Kidney (tissue), 14 donors: Measurements from ENCODE around the gene RNF169. TPM values are rescaled to one million over a fixed set of nuclear protein-coding genes. Genes with fewer than 3 reads are reported as not detected.

Experiments used
- DNase-seq, 5 donors: peaks; one replicate each; pipeline ENCODE4 v3.0.0-alpha.2; 2013 to 2020
- FAIRE-seq: peaks from 2 replicates; lab custom pipeline; 2012; peaks lifted over from hg19 to GRCh38; lab: Jason Lieb, UNC
- H3K27ac ChIP-seq, 2 donors: one replicate each; pipeline ENCODE4 v1.7.0; 2013; ENCODE audit warnings: low read depth in 2 of 2, low read length in 2 of 2, inconsistent platforms in 1 of 2
- H3K27me3 ChIP-seq: one replicate; pipeline ENCODE4 v1.7.1; 2013; ENCODE audit warnings: low read length, inconsistent platforms; ENCODE audit not compliant: control insufficient read depth, insufficient read depth
- H3K36me3 ChIP-seq, 3 donors: one replicate each; pipeline versions ENCODE4 v1.7.0 to v1.7.1; 2013; ENCODE audit warnings: low read length in 3 of 3, control low read depth in 1 of 3, inconsistent platforms in 1 of 3; ENCODE audit not compliant: insufficient read depth in 3 of 3, control insufficient read depth in 2 of 3
- H3K4me1 ChIP-seq, 3 donors: one replicate each; pipeline versions ENCODE4 v1.7.0 to v1.7.1; 2013; ENCODE audit warnings: low read length in 3 of 3, inconsistent platforms in 1 of 3, low read depth in 1 of 3; ENCODE audit not compliant: control insufficient read depth in 2 of 3, insufficient read depth in 2 of 3
- H3K4me3 ChIP-seq, 3 donors: one replicate each; pipeline versions ENCODE4 v1.7.0 to v1.8.1; 2013; ENCODE audit warnings: low read length in 3 of 3, control low read depth in 1 of 3, inconsistent platforms in 1 of 3
- H3K9ac ChIP-seq, 3 donors: one replicate each; pipeline versions ENCODE4 v1.7.0 to v1.7.1; 2013; ENCODE audit warnings: low read length in 3 of 3, control low read depth in 1 of 3, inconsistent platforms in 1 of 3
- H3K9me3 ChIP-seq, 3 donors: one replicate each; pipeline versions ENCODE4 v1.7.0 to v1.7.1; 2013; ENCODE audit warnings: low read length in 3 of 3, control low read depth in 1 of 3, inconsistent platforms in 1 of 3; ENCODE audit not compliant: control insufficient read depth in 2 of 3, insufficient read depth in 1 of 3
- intact Hi-C: fragments of 100-400 bp; cut with DNase I; formaldehyde crosslinking; loops from one replicate; pipeline ENCODE4 v1.11.1; 2022
- polyA plus RNA-seq: library from polyadenylated mRNA; stranded (reverse); fragments of 350-450 nt; fragmentation: Illumina TruSeq; extraction: RNeasy Lipid Tissue Mini Kit (QIAGEN cat#74804); gene quantifications from one replicate; pipeline ENCODE4 v1.2.3, GENCODE V29; 2014; ENCODE audit warnings: low read depth, low replicate concordance; ENCODE audit not compliant: insufficient read depth
- total RNA-seq: library from RNA; stranded (reverse); fragmentation: NEBNext Ultra II Directional; extraction: Animal tissue kit (Norgen Biotek cat#: 25700); gene quantifications from one replicate; pipeline ENCODE4 v1.2.1, GENCODE V29; 2021
- TF ChIP-seq, protein P1 (sequence below): IDR thresholded peaks from 3 replicates; pipeline ENCODE4 v1.5.1; 2012; ENCODE audit warnings: mild to moderate bottlenecking, moderate library complexity, borderline replicate concordance; ENCODE audit not compliant: insufficient read depth; ENCODE audit errors: extremely low read depth
- donor health status: control.
- donor health status: control.
- donor health status: control.
- donor health status: control.
- donor health status: control.
- donor health status: DM: yes; HTN: yes; CAD: no.
- donor health status: Normal renal cell carcinoma (clear cell type).

Gene RNF169
- total and polyA plus RNA-seq, 2 donors from 2014 or later = 3.1 to 19.6 TPM

DNA sequence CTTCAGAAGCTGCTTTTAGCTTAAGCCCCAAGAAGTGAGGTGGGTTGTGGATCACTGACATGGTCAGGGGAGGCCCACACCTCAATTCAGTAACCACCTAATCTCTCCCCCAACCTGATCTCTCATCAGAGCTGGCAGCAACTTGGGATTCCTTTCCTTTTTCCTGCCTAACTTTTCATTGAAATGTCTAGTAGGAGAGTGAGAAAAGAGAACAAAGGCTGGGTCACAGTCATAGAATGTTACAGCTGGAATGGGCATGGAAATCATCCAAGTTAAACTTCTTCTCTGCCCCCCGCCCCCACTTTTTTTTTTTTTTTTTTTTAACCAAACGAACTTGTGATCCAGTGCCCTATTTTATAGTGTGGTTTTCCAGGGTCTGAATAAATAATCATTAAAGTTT is 91.8 kb downstream of the RNF169 start:
- no peak overlapping the region for H3K4me3 ChIP-seq
- H3K4me1 ChIP-seq = no peaks in the 10 kb centered on the region
- TF ChIP-seq, protein P1, sequence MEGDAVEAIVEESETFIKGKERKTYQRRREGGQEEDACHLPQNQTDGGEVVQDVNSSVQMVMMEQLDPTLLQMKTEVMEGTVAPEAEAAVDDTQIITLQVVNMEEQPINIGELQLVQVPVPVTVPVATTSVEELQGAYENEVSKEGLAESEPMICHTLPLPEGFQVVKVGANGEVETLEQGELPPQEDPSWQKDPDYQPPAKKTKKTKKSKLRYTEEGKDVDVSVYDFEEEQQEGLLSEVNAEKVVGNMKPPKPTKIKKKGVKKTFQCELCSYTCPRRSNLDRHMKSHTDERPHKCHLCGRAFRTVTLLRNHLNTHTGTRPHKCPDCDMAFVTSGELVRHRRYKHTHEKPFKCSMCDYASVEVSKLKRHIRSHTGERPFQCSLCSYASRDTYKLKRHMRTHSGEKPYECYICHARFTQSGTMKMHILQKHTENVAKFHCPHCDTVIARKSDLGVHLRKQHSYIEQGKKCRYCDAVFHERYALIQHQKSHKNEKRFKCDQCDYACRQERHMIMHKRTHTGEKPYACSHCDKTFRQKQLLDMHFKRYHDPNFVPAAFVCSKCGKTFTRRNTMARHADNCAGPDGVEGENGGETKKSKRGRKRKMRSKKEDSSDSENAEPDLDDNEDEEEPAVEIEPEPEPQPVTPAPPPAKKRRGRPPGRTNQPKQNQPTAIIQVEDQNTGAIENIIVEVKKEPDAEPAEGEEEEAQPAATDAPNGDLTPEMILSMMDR = no peak
- H3K36me3 ChIP-seq = peaks cover 4 to 57% (median 40%) of the 10 kb centered on the region in 3 donors
- DNase-seq (no peak), FAIRE-seq (no peak)
- H3K27ac ChIP-seq = no peak overlapping the region
- no peak overlapping the region for H3K9ac ChIP-seq
- H3K9me3 ChIP-seq = no peaks in the 10 kb centered on the region
- H3K27me3 ChIP-seq = no peaks in the 10 kb centered on the region
- intact Hi-C loops = no loop called here

DNA sequence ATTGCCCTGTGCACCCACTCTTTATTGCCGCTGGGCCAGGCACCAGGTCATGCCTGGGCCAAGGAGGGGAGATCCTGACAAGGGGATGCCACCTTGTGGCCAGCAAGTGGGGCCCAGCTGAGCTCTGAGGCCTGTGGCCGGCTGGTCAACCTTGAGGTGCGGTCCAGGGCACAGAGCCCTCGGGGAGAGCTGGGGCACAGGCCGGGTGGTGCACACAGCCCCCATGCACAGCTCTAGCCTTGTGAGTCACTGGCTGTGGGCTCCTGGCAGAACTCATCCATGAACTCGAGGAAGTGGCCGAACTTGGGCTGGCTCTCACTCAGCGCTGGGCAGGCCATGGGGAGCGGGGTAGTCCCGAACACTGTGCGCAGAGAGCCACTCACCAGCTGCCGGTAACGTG is 94.3 kb downstream of the RNF169 start:
- no peaks in the 10 kb centered on the region for H3K27me3 ChIP-seq
- no peak overlapping the region for H3K27ac ChIP-seq
- H3K4me3 ChIP-seq = no peak overlapping the region
- H3K9me3 ChIP-seq = no peaks in the 10 kb centered on the region
- DNase-seq (no peak), FAIRE-seq (no peak)
- H3K36me3 ChIP-seq = peaks cover 4 to 45% (median 35%) of the 10 kb centered on the region in 3 donors
- intact Hi-C loops = no loop called here
- H3K9ac ChIP-seq = no peak overlapping the region
- no peaks in the 10 kb centered on the region for H3K4me1 ChIP-seq
- TF ChIP-seq, protein P1 = no peak

DNA sequence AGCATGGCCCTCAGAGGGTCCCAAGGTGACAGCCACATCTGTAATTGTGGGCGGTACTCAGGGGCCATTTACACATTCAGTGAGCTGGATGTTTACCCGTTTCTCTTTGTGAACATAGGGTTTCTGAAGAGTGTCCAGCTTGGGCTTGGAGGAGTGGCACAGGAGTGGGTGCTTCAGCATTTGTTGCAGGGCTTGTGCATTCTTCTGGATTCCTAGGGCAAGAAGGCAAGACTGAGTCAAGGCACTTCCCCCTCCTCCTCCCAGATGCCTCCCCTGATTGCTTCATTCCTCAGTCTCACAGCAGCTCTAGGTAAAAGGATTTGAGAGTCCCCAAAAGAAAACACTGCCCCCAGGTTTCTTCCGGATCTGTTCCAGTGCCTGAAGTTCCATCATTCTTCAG is 95.4 kb downstream of the RNF169 start:
- Histone ChIP-seq H3K9me3 (no peaks in the 10 kb centered on the region), H3K36me3 (peaks cover 0 to 51% (median 34%) of the 10 kb centered on the region in 3 donors), H3K9ac (no peak overlapping the region), H3K27me3 (no peaks in the 10 kb centered on the region), H3K4me3 (no peak overlapping the region), H3K4me1 (no peaks in the 10 kb centered on the region), H3K27ac (no peak overlapping the region)
- FAIRE-seq = no peak
- DNase-seq = no peak
- TF ChIP-seq, protein P1 = no peak
- intact Hi-C loops = no loop called here

DNA sequence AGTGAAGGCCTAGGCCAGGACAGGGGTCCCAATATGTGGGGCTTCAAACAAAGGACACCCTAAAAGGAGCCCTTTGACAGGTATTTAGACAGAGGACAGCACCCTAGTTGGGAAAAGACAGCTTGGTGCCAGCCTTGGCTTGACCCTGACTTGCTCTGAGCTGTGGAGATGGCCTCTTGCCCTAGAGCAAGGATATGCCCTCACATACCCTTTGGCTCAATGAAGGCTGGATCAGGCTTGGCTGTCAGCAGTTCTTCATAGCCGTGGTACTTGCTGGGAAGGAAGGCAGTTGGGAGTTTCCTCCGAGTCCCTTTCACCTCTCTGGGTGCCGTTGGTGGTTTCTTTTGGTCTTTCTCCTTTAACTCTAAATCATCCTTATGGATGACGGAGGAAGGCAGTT is 96.2 kb downstream of the RNF169 start:
- TF ChIP-seq, protein P1 = no peak
- DNase-seq = no peak
- Histone ChIP-seq H3K27ac (no peak overlapping the region), H3K4me3 (no peak overlapping the region), H3K9ac (no peak overlapping the region), H3K9me3 (no peaks in the 10 kb centered on the region), H3K36me3 (peaks cover 0 to 51% (median 37%) of the 10 kb centered on the region in 3 donors), H3K27me3 (no peaks in the 10 kb centered on the region), H3K4me1 (no peaks in the 10 kb centered on the region)
- intact Hi-C loops = no loop called here
- no peak for FAIRE-seq
